ENCODE measurements around the gene CORO7.

Gene CORO7

GRCh38 chr16:4381935-4382794, 34.2 kb downstream of the CORO7 start:
- no peak for DNase-seq

- DNase-seq = no peak
Measured at GRCh38 chr16:4381072-4381934, 35.1 kb downstream of the CORO7 start.

GRCh38 chr16:4380119-4381063, 36.0 kb downstream of the CORO7 start:
- DNase-seq = no peak

- DNase-seq = no peak
Measured at GRCh38 chr16:4378999-4379690, 37.3 kb downstream of the CORO7 start.

- no peak for DNase-seq
Measured at GRCh38 chr16:4378161-4378666, 38.2 kb downstream of the CORO7 start.

GRCh38 chr16:4377573-4378154, 38.7 kb downstream of the CORO7 start:
- DNase-seq = no peak

- no peak for DNase-seq
Measured at GRCh38 chr16:4376893-4377572, 39.4 kb downstream of the CORO7 start.

- DNase-seq = no peak
Measured at GRCh38 chr16:4376126-4376892, 40.1 kb downstream of the CORO7 start.

- no peak for DNase-seq
Measured at GRCh38 chr16:4375717-4376116, 40.7 kb downstream of the CORO7 start.

GRCh38 chr16:4373909-4374742, 42.3 kb downstream of the CORO7 start:
- no peak for DNase-seq

GRCh38 chr16:4373356-4373908, 43.0 kb downstream of the CORO7 start:
- DNase-seq = no peak

- DNase-seq = no peak
Measured at GRCh38 chr16:4372578-4373355, 43.6 kb downstream of the CORO7 start.

- DNase-seq = no peak
Measured at GRCh38 chr16:4372001-4372577, 44.3 kb downstream of the CORO7 start.

GRCh38 chr16:4371357-4372000, 44.9 kb downstream of the CORO7 start, which contains the start of gene VASN:
Gene VASN (plus strand): TSS chr16:4371848. CDS start chr16:4380878, 9,030 bp downstream.
- no peak for DNase-seq

- no peak for DNase-seq
Measured at GRCh38 chr16:4370570-4371356, 45.6 kb downstream of the CORO7 start.

- DNase-seq = no peak
Measured at GRCh38 chr16:4370151-4370550, 46.2 kb downstream of the CORO7 start.

All from DMS 273 treated with DMSO at 0.1 percent for 48 hours (cell line).